Vagina (tissue), 2 donors: ENCODE data around the gene DCLRE1B.

Experiments
- POLR2AphosphoS5 ChIP-seq, 2 donors: sonication (generic); formaldehyde crosslinking; IDR thresholded peaks; one replicate each; pipeline ENCODE4 v1.9.0; 2017; ENCODE audit warnings: antibody characterized with exemption in 2 of 2, mild to moderate bottlenecking in 2 of 2, low read depth in 1 of 2; ENCODE audit not compliant: insufficient read depth in 1 of 2
- TF ChIP-seq, protein P1 (sequence below), 3 experiments: fragments of 450-650 bp in 2 of 3; fragments of 200-600 bp in 1 of 3; sonication (generic) in 1 of 3; IDR thresholded peaks; one replicate each; pipeline ENCODE4 v1.5.1; 2017 to 2019; ENCODE audit warnings: antibody characterized with exemption in 3 of 3, mild to moderate bottlenecking in 2 of 3, moderate library complexity in 2 of 3

DNA sequence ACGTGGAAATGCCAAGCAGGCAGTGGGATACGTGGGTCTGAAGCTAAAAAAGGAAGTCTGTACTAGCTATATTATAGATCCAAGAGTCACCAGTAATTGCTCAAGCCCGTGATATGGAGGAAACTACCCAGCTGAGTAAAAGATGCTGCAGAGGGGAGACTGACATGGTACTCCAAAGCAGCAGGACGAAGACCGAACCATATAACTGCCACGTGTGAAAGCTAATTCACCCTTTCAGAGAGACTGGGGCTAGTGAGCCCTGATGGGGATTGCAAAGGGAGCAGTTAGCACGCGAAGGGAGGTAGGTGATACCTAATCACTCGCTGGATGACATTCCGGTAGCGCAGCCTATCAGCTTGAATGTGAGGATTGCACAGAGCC, 843 bp upstream of the DCLRE1B start:
- TF ChIP-seq POLR2AphosphoS5 (IDR thresholded peaks at IDR 0.05; ENCODE audit: insufficient read depth in 1 of 2, low read depth in 1 of 2): no peak
- TF ChIP-seq, protein P1, sequence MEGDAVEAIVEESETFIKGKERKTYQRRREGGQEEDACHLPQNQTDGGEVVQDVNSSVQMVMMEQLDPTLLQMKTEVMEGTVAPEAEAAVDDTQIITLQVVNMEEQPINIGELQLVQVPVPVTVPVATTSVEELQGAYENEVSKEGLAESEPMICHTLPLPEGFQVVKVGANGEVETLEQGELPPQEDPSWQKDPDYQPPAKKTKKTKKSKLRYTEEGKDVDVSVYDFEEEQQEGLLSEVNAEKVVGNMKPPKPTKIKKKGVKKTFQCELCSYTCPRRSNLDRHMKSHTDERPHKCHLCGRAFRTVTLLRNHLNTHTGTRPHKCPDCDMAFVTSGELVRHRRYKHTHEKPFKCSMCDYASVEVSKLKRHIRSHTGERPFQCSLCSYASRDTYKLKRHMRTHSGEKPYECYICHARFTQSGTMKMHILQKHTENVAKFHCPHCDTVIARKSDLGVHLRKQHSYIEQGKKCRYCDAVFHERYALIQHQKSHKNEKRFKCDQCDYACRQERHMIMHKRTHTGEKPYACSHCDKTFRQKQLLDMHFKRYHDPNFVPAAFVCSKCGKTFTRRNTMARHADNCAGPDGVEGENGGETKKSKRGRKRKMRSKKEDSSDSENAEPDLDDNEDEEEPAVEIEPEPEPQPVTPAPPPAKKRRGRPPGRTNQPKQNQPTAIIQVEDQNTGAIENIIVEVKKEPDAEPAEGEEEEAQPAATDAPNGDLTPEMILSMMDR (IDR thresholded peaks at IDR 0.05): no peak
